IPS-20b (cell line): ENCODE results near the gene HNRNPLL.
"Not testable (repeated sequence)": the region's sequence is repeated elsewhere in the genome, so short reads cannot be mapped to it uniquely, and the experiment has no call there.

Source experiments
- H3K27ac ChIP-seq: one replicate; pipeline ENCODE4 v1.5.1; 2013; ENCODE audit warnings: low read length
- H3K27me3 ChIP-seq: 2 replicates; pipeline ENCODE4 v1.6.1; 2013; ENCODE audit warnings: mild to moderate bottlenecking, low read length, inconsistent platforms; ENCODE audit not compliant: insufficient read depth
- H3K36me3 ChIP-seq: 2 replicates; pipeline ENCODE4 v1.6.1; 2013; ENCODE audit warnings: low read depth, mild to moderate bottlenecking, inconsistent platforms, low read length, moderate library complexity; ENCODE audit not compliant: insufficient read depth
- H3K4me1 ChIP-seq: 2 replicates; pipeline ENCODE4 v1.6.1; 2013; ENCODE audit warnings: mild to moderate bottlenecking, control low read depth, inconsistent platforms, low read length, moderate library complexity; ENCODE audit not compliant: insufficient read depth
- H3K4me3 ChIP-seq: 2 replicates; pipeline ENCODE4 v1.5.1; 2013; ENCODE audit warnings: mild to moderate bottlenecking, low read length, inconsistent platforms
- H3K9ac ChIP-seq: 2 replicates; pipeline ENCODE4 v1.6.1; 2013; ENCODE audit warnings: low read depth, mild to moderate bottlenecking, inconsistent platforms, low read length, moderate library complexity
- H3K9me3 ChIP-seq: 2 replicates; pipeline ENCODE4 v1.6.1; 2013; ENCODE audit warnings: mild to moderate bottlenecking, low read depth, low read length, inconsistent platforms; ENCODE audit not compliant: insufficient read depth

Gene HNRNPLL

DNA sequence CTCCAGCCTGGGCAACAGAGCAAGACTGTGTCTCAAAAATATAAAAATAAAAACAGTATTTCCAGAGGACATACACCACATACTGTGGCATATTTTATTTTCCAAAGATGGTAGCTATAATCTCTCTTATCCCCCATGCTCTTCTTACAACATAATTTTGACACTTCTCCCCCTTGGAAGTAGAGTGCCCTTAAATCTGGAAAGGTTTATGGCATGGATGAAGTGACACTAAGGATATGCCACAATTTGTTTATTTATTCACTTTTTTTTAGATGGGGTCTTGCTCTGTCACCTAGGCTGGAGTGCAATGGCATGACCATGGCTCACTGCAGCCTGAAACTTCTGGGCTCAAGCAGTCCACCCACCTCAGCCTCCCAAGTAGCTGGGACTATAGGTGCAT is 56.7 kb downstream of the HNRNPLL start:
- Histone ChIP-seq H3K9me3 (no peaks in the 10 kb centered on the region), H3K9ac (no peak overlapping the region), H3K27ac (no peak overlapping the region), H3K4me1 (peaks cover 29% of the 10 kb centered on the region), H3K27me3 (no peaks in the 10 kb centered on the region), H3K4me3 (no peak overlapping the region), H3K36me3 (no peaks in the 10 kb centered on the region)

DNA sequence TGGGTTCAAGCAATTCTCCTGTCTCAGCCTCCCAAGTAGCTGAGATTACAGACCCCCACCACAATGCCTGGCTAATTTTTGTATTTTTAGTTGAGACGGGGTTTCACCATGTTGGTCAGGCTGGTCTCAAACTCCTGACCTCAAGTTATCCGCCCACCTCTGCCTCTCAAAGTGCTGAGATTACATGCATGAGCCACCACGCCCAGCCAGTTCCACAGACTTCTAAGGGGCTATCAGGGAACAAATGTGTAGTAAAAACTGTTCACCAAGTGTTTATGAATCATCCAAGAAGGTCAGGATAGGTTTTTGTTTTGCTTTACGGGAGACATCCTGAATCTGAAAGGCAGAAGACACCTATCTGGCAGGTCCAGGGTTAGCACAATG is 60.5 kb downstream of the HNRNPLL start:
- not testable (repeated sequence) for H3K9me3 ChIP-seq, H3K36me3 ChIP-seq, H3K27ac ChIP-seq, H3K4me3 ChIP-seq, H3K27me3 ChIP-seq
- peak overlapping the region; percentile 27; the same call in 1 of the 2 replicates for H3K9ac ChIP-seq
- H3K4me1 ChIP-seq: peaks cover 27% of the 10 kb centered on the region

DNA sequence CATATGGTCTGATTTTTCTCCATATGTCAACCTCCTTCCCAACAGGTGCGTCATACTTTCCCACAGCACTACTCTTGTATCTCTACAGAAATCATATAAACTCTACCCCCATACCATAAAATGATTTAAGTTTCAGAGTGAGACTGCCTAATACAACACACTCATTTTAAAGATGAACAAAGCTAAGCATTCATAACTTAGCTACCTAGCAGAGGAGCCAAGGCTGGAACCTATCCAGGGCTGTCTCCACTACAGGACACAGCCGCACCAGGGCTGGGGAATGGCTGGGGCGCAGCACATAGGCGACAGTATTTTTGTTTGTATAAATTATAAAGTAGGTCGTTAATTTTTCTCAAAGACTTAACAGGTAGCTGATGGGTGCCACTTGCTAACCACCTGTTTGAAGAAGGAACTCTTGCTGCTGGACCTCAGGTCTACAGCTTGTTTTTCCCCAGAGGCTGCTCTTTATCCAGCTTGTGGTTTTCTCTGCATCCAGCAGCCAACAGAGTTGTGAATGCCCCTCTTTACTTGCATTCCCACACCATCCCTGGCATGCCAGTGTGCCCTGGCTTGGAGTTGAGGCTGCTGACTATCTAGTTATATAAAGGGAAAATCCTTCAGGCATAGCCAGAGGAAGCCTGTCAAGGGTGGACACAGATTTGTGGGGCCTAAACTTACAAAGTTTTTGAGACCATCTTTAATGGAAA is 62.0 kb downstream of the HNRNPLL start:
- no peak overlapping the region for H3K27ac ChIP-seq
- no peak overlapping the region for H3K4me3 ChIP-seq
- H3K9me3 ChIP-seq: no peaks in the 10 kb centered on the region
- H3K9ac ChIP-seq: no peak overlapping the region
- peaks cover 2% of the 10 kb centered on the region for H3K27me3 ChIP-seq
- H3K4me1 ChIP-seq: peaks cover 27% of the 10 kb centered on the region
- H3K36me3 ChIP-seq: no peaks in the 10 kb centered on the region

DNA sequence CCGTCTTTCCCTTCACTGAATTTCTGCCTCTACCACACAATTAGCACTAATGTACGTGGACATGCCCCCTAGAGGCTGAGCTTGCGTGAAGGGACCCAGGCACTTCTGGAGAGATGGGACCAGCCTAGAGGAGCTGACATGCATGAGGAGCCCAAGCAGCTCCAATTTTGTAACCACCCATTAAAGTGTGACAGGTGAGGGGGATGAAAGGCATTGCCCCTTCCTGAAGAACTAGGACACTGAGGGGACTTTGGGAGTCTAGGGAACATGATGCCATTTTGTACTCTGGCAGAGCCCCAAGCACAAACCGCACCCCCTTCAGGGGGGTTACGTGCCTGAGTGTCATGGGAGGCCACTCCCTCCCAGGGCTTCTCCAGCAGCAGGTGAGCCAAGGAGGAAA is 63.6 kb downstream of the HNRNPLL start:
- Histone ChIP-seq H3K4me1 (peaks cover 27% of the 10 kb centered on the region), H3K27ac (no peak overlapping the region), H3K27me3 (peaks cover 16% of the 10 kb centered on the region), H3K9ac (no peak overlapping the region), H3K36me3 (no peaks in the 10 kb centered on the region), H3K9me3 (no peaks in the 10 kb centered on the region), H3K4me3 (no peak overlapping the region)

DNA sequence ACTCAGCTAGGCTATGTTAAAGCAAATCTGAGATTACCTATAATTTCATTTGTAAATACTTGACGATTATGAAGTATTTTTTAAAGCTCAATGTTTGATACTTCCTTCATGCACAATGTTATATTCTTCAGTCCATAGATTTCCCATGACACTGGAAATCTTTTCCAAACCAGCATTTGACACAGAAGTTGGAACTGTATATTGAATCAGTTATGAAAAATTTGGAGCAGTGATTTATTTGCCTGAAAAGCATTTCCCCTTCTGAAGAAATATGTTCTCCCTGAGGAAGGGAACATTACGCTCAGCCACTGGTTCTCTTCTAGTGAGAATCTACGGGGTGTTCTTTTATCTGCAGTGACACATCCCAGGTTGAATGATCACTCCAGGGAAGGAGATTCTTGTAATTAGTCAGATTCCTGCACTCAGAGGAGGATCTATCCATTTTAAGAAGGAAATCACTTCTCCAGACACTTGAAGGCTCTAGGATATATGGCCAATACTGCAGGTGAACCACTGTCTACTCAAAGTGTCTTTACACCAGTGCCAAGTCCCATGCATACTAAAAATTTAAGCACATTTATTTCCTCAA is 64.7 kb downstream of the HNRNPLL start:
- H3K27ac ChIP-seq: no peak overlapping the region
- H3K9me3 ChIP-seq: no peaks in the 10 kb centered on the region
- no peaks in the 10 kb centered on the region for H3K36me3 ChIP-seq
- peaks cover 19% of the 10 kb centered on the region for H3K27me3 ChIP-seq
- H3K9ac ChIP-seq: no peak overlapping the region
- peaks cover 22% of the 10 kb centered on the region for H3K4me1 ChIP-seq
- H3K4me3 ChIP-seq: no peak overlapping the region

DNA sequence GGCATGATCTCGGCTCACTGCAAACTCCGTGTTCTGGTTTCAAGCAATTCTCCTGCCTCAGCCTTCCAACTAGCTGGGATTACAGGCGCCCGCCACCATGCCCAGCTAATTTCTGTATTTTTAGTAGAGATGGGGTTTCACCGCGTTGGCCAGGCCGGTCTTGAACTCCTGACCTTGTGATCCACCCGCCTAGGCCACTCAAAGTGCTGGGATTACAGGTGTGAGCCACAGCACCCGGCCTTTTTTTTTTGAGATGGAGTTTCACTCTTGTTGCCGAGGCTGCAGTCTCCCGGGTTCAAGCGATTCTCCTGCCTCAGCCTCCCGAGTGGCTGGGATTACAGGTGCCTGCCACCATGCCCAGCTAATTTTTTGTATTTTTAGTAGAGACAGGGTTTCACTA is 65.4 kb downstream of the HNRNPLL start:
- H3K36me3 ChIP-seq, H3K27ac ChIP-seq: not testable (repeated sequence)

DNA sequence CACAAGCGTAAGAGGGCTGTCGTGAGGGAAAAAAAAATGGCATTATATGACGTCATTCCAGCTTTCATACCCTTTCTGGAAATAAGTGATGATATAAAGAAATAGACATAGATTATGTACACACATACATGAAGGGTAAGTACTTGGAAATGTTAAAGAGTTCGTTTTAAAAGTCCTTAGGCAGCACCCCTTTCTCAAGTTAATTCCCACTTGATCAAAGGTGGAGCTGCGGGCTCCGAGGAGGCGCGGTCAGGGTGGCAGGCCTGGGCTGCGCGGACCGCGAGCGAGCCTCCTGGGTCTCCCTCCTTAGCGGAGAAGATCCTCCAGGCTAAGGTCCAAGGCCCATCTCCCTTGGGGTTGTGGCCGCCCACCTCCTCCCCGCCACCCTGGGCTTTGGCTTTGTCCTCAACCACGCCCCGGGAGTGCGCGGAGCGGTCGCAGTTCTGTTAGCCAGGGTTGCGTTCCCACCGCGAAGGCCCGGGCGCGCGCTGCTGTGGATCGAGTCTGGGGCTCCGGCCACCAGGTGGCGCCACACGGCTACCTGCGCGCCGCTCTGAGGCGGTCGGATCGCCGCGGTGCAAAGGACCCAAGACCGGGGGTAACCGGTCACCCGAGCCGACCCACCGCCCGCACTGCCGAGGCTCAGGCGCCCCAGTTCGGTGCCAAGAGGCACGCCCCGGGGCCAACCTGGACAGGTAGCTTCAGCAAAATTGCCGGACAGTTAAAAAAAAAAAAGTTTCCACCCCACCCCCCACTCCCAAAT is 66.8 kb downstream of the HNRNPLL start:
- peaks cover 20% of the 10 kb centered on the region for H3K27me3 ChIP-seq
- peaks cover 5% of the 10 kb centered on the region for H3K4me1 ChIP-seq
- H3K9ac ChIP-seq: peak overlapping the region; percentile 73; the same call in 1 of the 2 replicates
- H3K4me3 ChIP-seq: peak overlapping the region; percentile 78
- no peaks in the 10 kb centered on the region for H3K9me3 ChIP-seq
- no peaks in the 10 kb centered on the region for H3K36me3 ChIP-seq
- H3K27ac ChIP-seq: no peak overlapping the region

More for the DNA sequence above, 65.4 kb downstream of the HNRNPLL start:
- not testable (repeated sequence) for H3K4me3 ChIP-seq, H3K9ac ChIP-seq, H3K9me3 ChIP-seq
- Histone ChIP-seq H3K27me3 (peaks cover 20% of the 10 kb centered on the region), H3K4me1 (peaks cover 16% of the 10 kb centered on the region)

DNA sequence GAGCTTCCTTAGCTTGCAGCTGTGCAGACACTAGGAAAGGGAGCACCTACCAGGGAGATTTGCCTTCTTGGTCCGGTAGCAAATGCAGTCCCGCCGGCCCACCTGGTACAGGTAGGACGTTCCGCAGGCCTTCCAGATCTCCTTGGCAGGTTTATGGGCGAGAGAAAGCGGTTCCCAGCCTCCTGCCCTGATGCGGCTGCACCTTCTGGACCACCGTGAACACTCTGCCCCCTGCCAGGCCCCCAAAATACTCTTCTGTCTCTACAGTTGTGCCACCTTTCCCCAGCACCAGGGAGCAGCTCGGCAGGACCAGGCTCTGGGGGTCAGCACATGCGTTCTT is 67.4 kb downstream of the HNRNPLL start:
- no peak overlapping the region for H3K27ac ChIP-seq
- H3K4me1 ChIP-seq: no peaks in the 10 kb centered on the region; the same call in 1 of the 2 replicates
- peaks cover 20% of the 10 kb centered on the region for H3K27me3 ChIP-seq
- H3K9ac ChIP-seq: no peak overlapping the region
- H3K4me3 ChIP-seq: peak overlapping the region; percentile 78; the same call in 1 of the 2 replicates
- no peaks in the 10 kb centered on the region for H3K9me3 ChIP-seq
- H3K36me3 ChIP-seq: no peaks in the 10 kb centered on the region

DNA sequence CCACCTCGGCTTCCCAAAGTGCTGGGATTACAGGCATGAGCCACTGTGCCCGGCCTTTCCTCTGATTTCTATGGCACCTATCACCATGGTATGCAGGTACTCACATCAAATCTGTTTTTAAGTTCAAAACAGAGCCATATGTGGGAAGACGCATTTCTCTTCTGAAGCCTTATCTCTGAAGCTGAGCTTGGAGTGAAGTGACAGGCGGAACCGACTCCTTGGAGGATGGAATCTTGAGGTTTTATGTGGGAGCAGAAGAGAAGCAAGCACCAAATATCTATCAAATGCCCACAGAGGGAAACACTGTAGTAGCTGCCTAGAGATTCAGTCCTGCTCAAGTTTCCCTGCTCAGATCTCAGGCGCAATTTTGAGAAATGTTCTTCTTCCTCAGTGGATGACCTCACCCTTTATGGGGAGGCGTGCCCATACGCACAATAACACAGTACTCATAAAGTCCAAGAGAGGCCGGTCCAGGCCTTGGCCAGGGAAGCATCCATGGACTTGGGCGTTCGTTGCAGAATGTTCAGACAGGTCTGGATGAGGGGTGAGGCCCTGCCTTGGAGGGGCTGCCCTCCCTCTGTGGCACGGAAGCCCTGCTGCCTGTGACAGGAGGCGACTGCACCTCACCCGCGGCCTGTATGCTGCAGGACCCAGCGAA is 67.9 kb downstream of the HNRNPLL start:
- H3K4me1 ChIP-seq: no peaks in the 10 kb centered on the region; the same call in 1 of the 2 replicates
- H3K9ac ChIP-seq: no peak overlapping the region
- H3K36me3 ChIP-seq: no peaks in the 10 kb centered on the region

DNA sequence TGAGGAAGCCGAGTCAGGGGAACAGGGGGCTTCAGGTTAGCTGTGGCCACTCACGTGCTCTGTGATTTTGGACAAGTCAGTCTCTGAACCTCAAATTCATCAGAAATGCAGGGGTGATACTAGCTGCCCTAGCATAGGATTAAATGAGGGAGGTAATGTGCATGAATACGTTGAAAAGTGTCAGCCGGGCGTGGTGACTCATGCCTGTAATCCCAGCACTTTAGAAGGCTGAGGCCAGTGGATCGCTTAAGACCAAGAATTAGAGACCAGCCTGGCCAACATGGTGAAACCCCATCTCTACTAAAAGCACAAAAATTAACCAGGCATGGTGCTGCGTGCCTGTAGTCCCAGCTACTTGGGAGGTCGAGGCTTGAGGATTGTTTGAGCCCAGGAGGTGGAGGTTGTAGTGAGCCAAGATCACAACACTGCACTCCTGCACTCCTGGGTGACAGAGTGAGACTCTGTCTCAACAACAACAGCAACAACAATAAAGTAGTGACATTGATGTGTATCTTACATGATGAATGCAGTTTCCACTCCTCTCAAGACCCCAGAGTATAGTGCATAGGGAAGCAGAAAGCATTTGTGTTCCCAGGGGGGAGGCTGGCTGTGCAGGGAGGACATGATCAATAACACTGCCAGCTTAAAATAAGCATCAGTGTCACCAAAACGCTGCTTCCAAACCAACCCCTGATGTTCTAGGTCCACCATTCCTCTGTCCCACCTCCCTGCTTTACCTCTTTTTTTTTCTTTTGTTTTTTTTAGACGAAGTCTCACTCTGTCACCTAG is 68.8 kb downstream of the HNRNPLL start:
- Histone ChIP-seq H3K9ac (no peak overlapping the region), H3K27me3 (peaks cover 20% of the 10 kb centered on the region), H3K9me3 (no peaks in the 10 kb centered on the region), H3K4me1 (no peaks in the 10 kb centered on the region; the same call in 1 of the 2 replicates), H3K36me3 (no peaks in the 10 kb centered on the region), H3K27ac (no peak overlapping the region), H3K4me3 (no peak overlapping the region)

More for the DNA sequence above, 67.9 kb downstream of the HNRNPLL start:
- peaks cover 20% of the 10 kb centered on the region for H3K27me3 ChIP-seq
- H3K9me3 ChIP-seq: no peaks in the 10 kb centered on the region
- H3K27ac ChIP-seq: no peak overlapping the region
- no peak overlapping the region for H3K4me3 ChIP-seq

DNA sequence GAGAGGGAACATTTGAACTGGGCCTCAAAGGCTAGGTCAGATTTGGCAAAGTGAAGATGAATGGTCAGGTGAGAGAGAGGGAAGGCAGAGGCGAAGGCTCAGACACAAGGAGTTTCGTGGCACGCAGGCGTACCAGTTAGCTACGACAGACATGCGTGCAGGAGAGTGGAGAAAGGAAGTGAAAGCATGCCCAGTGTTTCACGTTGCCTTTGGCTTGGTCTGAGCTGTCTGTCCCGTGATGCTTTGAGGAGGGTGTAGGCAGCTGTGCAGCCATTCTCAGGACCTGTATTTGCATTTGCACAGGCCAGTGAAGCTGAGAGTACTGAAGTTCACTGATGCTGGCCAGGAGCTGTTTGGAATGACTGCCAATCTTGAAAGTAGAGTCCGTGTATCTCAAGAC is 69.5 kb downstream of the HNRNPLL start:
- Histone ChIP-seq H3K9me3 (no peaks in the 10 kb centered on the region), H3K27me3 (peaks cover 20% of the 10 kb centered on the region), H3K4me3 (no peak overlapping the region), H3K9ac (no peak overlapping the region), H3K4me1 (peaks cover 4% of the 10 kb centered on the region), H3K36me3 (no peaks in the 10 kb centered on the region), H3K27ac (no peak overlapping the region)
